Body of pancreas (tissue), 4 donors: ENCODE measurements around the gene RBBP8NL.

Source experiments
- CTCF ChIP-seq, 7 experiments: fragments of 450-650 bp in 4 of 7; fragments of 200-600 bp in 3 of 7; sonication (generic) in 3 of 7; IDR thresholded peaks; one replicate each; pipeline ENCODE4 v1.5.1; 2016 to 2019; ENCODE audit warnings: antibody characterized with exemption in 7 of 7
- POLR2A ChIP-seq, 3 donors: fragments of 450-650 bp; IDR thresholded peaks; one replicate each; pipeline ENCODE4 v1.6.1; 2016; ENCODE audit warnings: antibody characterized with exemption in 3 of 3, mild to moderate bottlenecking in 2 of 3

DNA sequence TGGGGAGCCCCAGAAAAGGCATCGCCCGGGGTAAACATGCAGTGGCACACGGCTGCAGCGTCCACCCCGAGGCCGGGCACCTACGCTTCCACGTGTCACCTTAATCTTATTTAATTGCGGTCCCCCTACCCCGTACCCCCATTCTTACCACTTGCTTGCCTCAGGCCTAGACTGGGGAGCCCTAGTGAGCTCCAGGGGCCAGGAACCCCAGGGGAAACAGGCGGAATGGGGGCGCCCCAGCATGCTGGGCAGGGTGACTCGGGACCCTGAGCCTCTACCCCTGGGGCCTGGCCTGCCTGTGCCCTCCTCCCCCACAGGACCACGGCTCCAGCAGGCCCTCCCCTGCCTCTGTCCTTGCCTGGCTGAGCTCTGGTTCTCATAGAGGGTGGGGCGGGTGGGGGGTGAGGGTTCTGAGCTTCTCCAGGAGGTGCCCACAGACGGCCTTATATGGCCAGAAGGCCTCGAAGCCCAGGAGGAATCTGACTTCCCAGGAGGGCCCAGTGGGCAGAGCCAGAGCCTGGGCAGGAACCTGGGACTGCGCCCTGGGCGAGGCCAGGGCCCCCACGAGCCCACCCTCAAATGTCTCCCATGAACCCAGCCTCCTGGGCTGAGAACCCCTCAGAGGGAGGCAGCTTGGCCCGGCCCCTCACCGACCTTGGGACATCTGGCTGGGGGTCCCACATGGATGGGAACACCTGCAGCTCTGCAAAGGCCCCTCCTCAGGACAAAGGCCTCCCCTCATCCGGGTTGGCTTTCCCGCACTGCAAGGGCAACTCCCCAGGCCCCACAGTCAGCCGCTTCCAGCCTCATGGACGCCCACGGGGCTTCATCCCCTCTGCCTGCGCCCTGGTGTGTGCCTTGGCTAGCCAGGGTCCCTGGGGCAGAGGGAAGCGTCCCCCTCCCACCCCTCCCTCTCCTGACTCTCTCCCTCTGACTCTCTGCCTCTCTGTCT, 55.0 kb downstream of the RBBP8NL start:
- TF ChIP-seq CTCF (IDR thresholded peaks at IDR 0.05) (no peak), POLR2A (IDR thresholded peaks at IDR 0.05) (no peak)
